Spleen (tissue), 7 donors: Measurements from ENCODE around the gene GRAMD1B.

Source experiments
- POLR2A ChIP-seq, 3 donors: fragments of 450-650 bp; IDR thresholded peaks; one replicate each; pipeline ENCODE4 v1.5.1; 2017; ENCODE audit warnings: antibody characterized with exemption in 3 of 3, mild to moderate bottlenecking in 1 of 3
- POLR2AphosphoS5 ChIP-seq, 3 donors: sonication (generic); formaldehyde crosslinking; IDR thresholded peaks; one replicate each; pipeline ENCODE4 v1.5.1; 2017; ENCODE audit warnings: antibody characterized with exemption in 3 of 3
- TF ChIP-seq, protein P1 (sequence below), 11 experiments: fragments of 200-600 bp in 7 of 11; fragments of 450-650 bp in 4 of 11; sonication (generic) in 4 of 11; IDR thresholded peaks in 8 of 11; conservative IDR thresholded peaks in 3 of 11; 1 replicate in 7 of 11; 2 replicates in 4 of 11; pipeline versions ENCODE4 v1.4.0 to v1.8.0; 2016 to 2021; ENCODE audit warnings: antibody characterized with exemption in 11 of 11, inconsistent platforms in 4 of 11, mild to moderate bottlenecking in 1 of 11
- donor health status: DM: no; HTN: no; CAD: no; lungs with moderate emphysema.
- donor health status: DM: no; HTN: no; CAD: no.
- donor health status: DM: no; HTN: no; CAD: no.

DNA sequence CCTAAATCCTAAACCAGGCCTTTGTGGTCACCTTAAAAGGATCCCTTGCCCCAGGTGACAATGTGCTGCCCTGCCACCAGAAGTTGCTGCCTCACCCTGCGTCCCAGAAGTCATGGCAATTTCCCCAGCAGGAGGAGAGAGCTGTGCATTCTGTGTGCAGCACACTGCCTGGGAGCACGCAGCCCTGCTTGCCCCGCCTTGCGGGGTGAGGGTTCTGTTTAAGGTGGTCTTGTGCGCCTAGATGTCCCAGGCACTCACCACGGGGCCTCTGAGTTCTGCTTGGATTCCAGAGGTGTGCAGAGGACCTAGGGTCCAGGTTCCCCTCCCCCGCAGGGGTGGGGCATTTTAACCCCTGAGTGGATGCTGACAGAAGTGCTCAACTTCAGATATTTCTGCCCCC, 95.0 kb downstream of the GRAMD1B start:
- TF ChIP-seq, protein P1, sequence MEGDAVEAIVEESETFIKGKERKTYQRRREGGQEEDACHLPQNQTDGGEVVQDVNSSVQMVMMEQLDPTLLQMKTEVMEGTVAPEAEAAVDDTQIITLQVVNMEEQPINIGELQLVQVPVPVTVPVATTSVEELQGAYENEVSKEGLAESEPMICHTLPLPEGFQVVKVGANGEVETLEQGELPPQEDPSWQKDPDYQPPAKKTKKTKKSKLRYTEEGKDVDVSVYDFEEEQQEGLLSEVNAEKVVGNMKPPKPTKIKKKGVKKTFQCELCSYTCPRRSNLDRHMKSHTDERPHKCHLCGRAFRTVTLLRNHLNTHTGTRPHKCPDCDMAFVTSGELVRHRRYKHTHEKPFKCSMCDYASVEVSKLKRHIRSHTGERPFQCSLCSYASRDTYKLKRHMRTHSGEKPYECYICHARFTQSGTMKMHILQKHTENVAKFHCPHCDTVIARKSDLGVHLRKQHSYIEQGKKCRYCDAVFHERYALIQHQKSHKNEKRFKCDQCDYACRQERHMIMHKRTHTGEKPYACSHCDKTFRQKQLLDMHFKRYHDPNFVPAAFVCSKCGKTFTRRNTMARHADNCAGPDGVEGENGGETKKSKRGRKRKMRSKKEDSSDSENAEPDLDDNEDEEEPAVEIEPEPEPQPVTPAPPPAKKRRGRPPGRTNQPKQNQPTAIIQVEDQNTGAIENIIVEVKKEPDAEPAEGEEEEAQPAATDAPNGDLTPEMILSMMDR (IDR thresholded peaks at IDR 0.05 in 8 of 11, conservative IDR thresholded peaks at IDR 0.05 in 3 of 11), result no peak
- no peak for TF ChIP-seq POLR2AphosphoS5 (IDR thresholded peaks at IDR 0.05)
- TF ChIP-seq POLR2A (IDR thresholded peaks at IDR 0.05), result no peak
